SK-N-MC (cell line): Measurements from ENCODE around the gene ASTN2.

Experiments
- EZH2 ChIP-seq: fragments of 200-600 bp; sonication (generic); IDR thresholded peaks from one replicate; pipeline ENCODE4 v1.6.1; 2017; ENCODE audit warnings: antibody characterized with exemption
- FOXP2 ChIP-seq: optimal IDR thresholded peaks from 2 replicates; pipeline ENCODE3; 2011; ENCODE audit warnings: mild to moderate bottlenecking, moderate library complexity; ENCODE audit not compliant: insufficient read depth; ENCODE audit errors: extremely low read length, control extremely low read depth

DNA sequence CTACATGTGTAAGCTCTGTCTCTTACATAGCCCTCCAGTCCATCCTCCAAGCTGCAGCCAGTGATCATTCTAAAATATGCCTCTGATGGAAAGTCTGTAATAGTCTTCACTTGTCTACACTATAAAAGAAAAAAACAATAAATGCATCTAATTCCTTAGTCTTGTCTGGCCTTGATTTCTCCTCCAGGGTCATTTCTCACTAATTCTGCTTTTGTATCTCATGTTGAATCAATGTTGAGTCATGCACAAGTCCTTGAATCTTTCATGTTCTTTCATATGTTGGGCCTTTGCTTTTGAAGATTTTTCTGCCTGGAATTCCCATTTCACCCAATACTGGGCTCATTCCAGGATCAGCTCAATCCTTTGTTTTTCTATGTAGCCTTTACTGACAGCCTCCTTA, 848.9 kb downstream of the ASTN2 start:
- TF ChIP-seq FOXP2 (no peak), EZH2 (no peak)
